ENCODE results near the gene ASTN2.

GRCh38 chr9:116800074-116800473, 614.8 kb downstream of the ASTN2 start:
- TF ChIP-seq FOXA3 (CRISPR knock-in tag; conservative IDR thresholded peaks at IDR 0.05 in 1 of 2, IDR thresholded peaks at IDR 0.05 in 1 of 2): no peak
- no peak for TF ChIP-seq ZBTB2 (IDR thresholded peaks at IDR 0.05)
- no peak for TF ChIP-seq POLR2A (conservative IDR thresholded peaks at IDR 0.05)
- no peak for TF ChIP-seq JUND (IDR thresholded peaks at IDR 0.05; ENCODE audit: borderline replicate concordance, low read depth, low read length)
- no peak for TF ChIP-seq JUND (tag; IDR thresholded peaks at IDR 0.05; ENCODE audit: borderline replicate concordance, low read depth, low read length)

All from K562 (cell line).